H9 (cell line): ENCODE results near the gene GAMT. TPM values are rescaled to one million over a fixed set of nuclear protein-coding genes. Genes with fewer than 3 reads are reported as not detected.
A peak's percentile ranks its signal among the peaks of the same experiment; 100 is the strongest.

Experiments used
- DNase-seq: peaks from one replicate; pipeline ENCODE4 v3.0.0-alpha.2; 2017
- H2AFZ ChIP-seq: one replicate; pipeline ENCODE4 v1.6.1; 2013; ENCODE audit warnings: mild to moderate bottlenecking, low read length, control low read depth, moderate library complexity
- H2AK5ac ChIP-seq: 2 replicates; pipeline ENCODE4 v1.6.1; 2013; ENCODE audit warnings: low read length, control low read depth, mixed read lengths; ENCODE audit not compliant: insufficient read length
- H2BK120ac ChIP-seq: one replicate; pipeline ENCODE4 v1.6.1; 2013; ENCODE audit warnings: low read depth, mild to moderate bottlenecking, low read length, control low read depth, inconsistent platforms; ENCODE audit not compliant: poor library complexity, severe bottlenecking
- H2BK12ac ChIP-seq: 2 replicates; pipeline ENCODE4 v1.6.1; 2013; ENCODE audit warnings: low read length, control low read depth, mixed read lengths, low read depth; ENCODE audit not compliant: insufficient read length
- H2BK15ac ChIP-seq: 2 replicates; pipeline ENCODE4 v1.6.1; 2013; ENCODE audit warnings: low read depth, low read length, control low read depth
- H2BK20ac ChIP-seq: one replicate; pipeline ENCODE4 v1.6.1; 2013; ENCODE audit warnings: low read depth, mild to moderate bottlenecking, low read length, control low read depth, inconsistent platforms; ENCODE audit not compliant: poor library complexity, severe bottlenecking
- H2BK5ac ChIP-seq: 2 replicates; pipeline ENCODE4 v1.6.1; 2013; ENCODE audit warnings: low read length, control low read depth, mixed read lengths; ENCODE audit not compliant: insufficient read length
- H3K14ac ChIP-seq: 2 replicates; pipeline ENCODE4 v1.6.1; 2013; ENCODE audit warnings: low read length, control low read depth; ENCODE audit not compliant: insufficient read depth
- H3K18ac ChIP-seq: 2 replicates; pipeline ENCODE4 v1.6.1; 2013; ENCODE audit warnings: low read depth, mild to moderate bottlenecking, mixed read lengths, low read length, control low read depth; ENCODE audit not compliant: insufficient read length
- H3K23ac ChIP-seq: 2 replicates; pipeline ENCODE4 v1.6.1; 2013; ENCODE audit warnings: low read length, control low read depth, mixed read lengths, low read depth; ENCODE audit not compliant: insufficient read length
- H3K23me2 ChIP-seq: 2 replicates; pipeline ENCODE4 v1.6.1; 2013; ENCODE audit warnings: low read depth, mild to moderate bottlenecking, mixed read lengths, low read length, control low read depth; ENCODE audit not compliant: insufficient read length, poor library complexity, severe bottlenecking
- H3K27ac ChIP-seq: 2 replicates; pipeline ENCODE4 v1.5.1; 2013; ENCODE audit warnings: low read length, control low read depth, mixed read lengths, low read depth; ENCODE audit not compliant: insufficient read length
- H3K27me3 ChIP-seq: 2 replicates; pipeline ENCODE4 v1.6.1; 2013; ENCODE audit warnings: low read length, control low read depth, inconsistent platforms; ENCODE audit not compliant: insufficient read depth
- H3K4ac ChIP-seq: 2 replicates; pipeline ENCODE4 v1.6.1; 2013; ENCODE audit warnings: low read depth, mild to moderate bottlenecking, control low read depth, inconsistent platforms, low read length, moderate library complexity
- H3K4me1 ChIP-seq: 2 replicates; pipeline ENCODE4 v1.6.1; 2013; ENCODE audit warnings: low read length, control low read depth, inconsistent platforms; ENCODE audit not compliant: insufficient read depth
- H3K4me2 ChIP-seq: 2 replicates; pipeline ENCODE4 v1.6.1; 2013; ENCODE audit warnings: low read length, control low read depth, mixed read lengths; ENCODE audit not compliant: insufficient read length, insufficient read depth
- H3K56ac ChIP-seq: 2 replicates; pipeline ENCODE4 v1.6.1; 2013; ENCODE audit warnings: low read depth, mild to moderate bottlenecking, mixed read lengths, low read length, control low read depth; ENCODE audit not compliant: insufficient read length
- H3K79me1 ChIP-seq: 2 replicates; pipeline ENCODE4 v1.6.1; 2013; ENCODE audit warnings: low read depth, mild to moderate bottlenecking, moderate library complexity, low read length, control low read depth, inconsistent platforms; ENCODE audit not compliant: insufficient read depth, poor library complexity, severe bottlenecking
- H3K79me2 ChIP-seq: 2 replicates; pipeline ENCODE4 v1.6.1; 2013; ENCODE audit warnings: low read length, control low read depth, inconsistent platforms; ENCODE audit not compliant: insufficient read depth
- H3K9ac ChIP-seq: 2 replicates; pipeline ENCODE4 v1.6.1; 2013; ENCODE audit warnings: low read length, control low read depth, mixed read lengths; ENCODE audit not compliant: insufficient read length; ENCODE audit errors: extremely low read depth
- H3K9me3 ChIP-seq: one replicate; pipeline ENCODE4 v1.6.1; 2013; ENCODE audit warnings: low read depth, low read length, inconsistent platforms; ENCODE audit not compliant: control insufficient read depth
- H3T11ph ChIP-seq: one replicate; pipeline ENCODE4 v1.6.1; 2013; ENCODE audit warnings: mild to moderate bottlenecking, low read length, control low read depth, inconsistent platforms
- H4K20me1 ChIP-seq: one replicate; pipeline ENCODE4 v1.6.1; 2013; ENCODE audit not compliant: control insufficient read depth, insufficient read length, insufficient read depth
- H4K5ac ChIP-seq: 2 replicates; pipeline ENCODE4 v1.6.1; 2013; ENCODE audit warnings: low read depth, mild to moderate bottlenecking, mixed read lengths, low read length, control low read depth; ENCODE audit not compliant: insufficient read length
- H4K8ac ChIP-seq: replicated peaks from 2 replicates; pipeline ENCODE4 v1.6.1; 2013; ENCODE audit warnings: low read length, control low read depth, mixed read lengths, low read depth; ENCODE audit not compliant: insufficient read length
- H4K91ac ChIP-seq: 2 replicates; pipeline ENCODE4 v1.6.1; 2013; ENCODE audit warnings: low read depth, mild to moderate bottlenecking, moderate library complexity, mixed read lengths, low read length, control low read depth; ENCODE audit not compliant: insufficient read length
- H3K27ac Mint-ChIP-seq, 3 experiments: 2 replicates in 2 of 3; 3 replicates in 1 of 3; pipeline ENCODE4 v1.8.0; 2020 to 2021; ENCODE audit warnings: mixed read lengths in 3 of 3, mild to moderate bottlenecking in 1 of 3, moderate library complexity in 1 of 3
- H3K27me3 Mint-ChIP-seq: 2 replicates; pipeline ENCODE4 v1.8.0; 2021; ENCODE audit warnings: low read depth, mild to moderate bottlenecking, moderate library complexity, mixed read lengths
- H3K36me3 Mint-ChIP-seq, 3 experiments: 2 replicates in 2 of 3; 3 replicates in 1 of 3; pipeline ENCODE4 v1.8.0; 2020 to 2021; ENCODE audit warnings: low read depth in 3 of 3, mixed read lengths in 3 of 3; ENCODE audit not compliant: insufficient read depth in 1 of 3
- H3K4me1 Mint-ChIP-seq, 2 experiments: 2 replicates each; pipeline ENCODE4 v1.8.0; 2020; ENCODE audit warnings: mixed read lengths in 2 of 2
- H3K4me3 Mint-ChIP-seq, 2 experiments: 2 replicates in 1 of 2; 3 replicates in 1 of 2; pipeline ENCODE4 v1.8.0; 2020 to 2021; ENCODE audit warnings: mild to moderate bottlenecking in 2 of 2, mixed read lengths in 2 of 2, moderate library complexity in 1 of 2
- H3K9me3 Mint-ChIP-seq, 2 experiments: 2 replicates in 1 of 2; 3 replicates in 1 of 2; pipeline ENCODE4 v1.8.0; 2020; ENCODE audit warnings: mild to moderate bottlenecking in 2 of 2, mixed read lengths in 2 of 2, moderate library complexity in 1 of 2
- CTCF ChIP-seq: fragments of 200-600 bp; sonication (generic); conservative IDR thresholded peaks from 3 replicates; pipeline ENCODE4 v1.8.0; 2021; ENCODE audit warnings: antibody characterized with exemption, mild to moderate bottlenecking
- WGBS: extraction: QIAGEN DNeasy Blood & Tissue Kit; methylation state at CpG from one replicate; pipeline ENCODE4 v1.1.7; 2013; ENCODE audit warnings: missing lambda C conversion rate, low lambda C conversion rate, mixed read lengths; ENCODE audit not compliant: insufficient read length; ENCODE audit errors: extremely low coverage; 5-methylcytosine and 5-hydroxymethylcytosine counted together
- total RNA-seq: library from RNA; stranded (reverse); gene quantifications from 2 replicates; pipeline ENCODE4 v1.2.1, GENCODE V29; 2021

GAMT gene
- total RNA-seq, 1 experiment from 2014 or later: 26.6 TPM

DNA sequence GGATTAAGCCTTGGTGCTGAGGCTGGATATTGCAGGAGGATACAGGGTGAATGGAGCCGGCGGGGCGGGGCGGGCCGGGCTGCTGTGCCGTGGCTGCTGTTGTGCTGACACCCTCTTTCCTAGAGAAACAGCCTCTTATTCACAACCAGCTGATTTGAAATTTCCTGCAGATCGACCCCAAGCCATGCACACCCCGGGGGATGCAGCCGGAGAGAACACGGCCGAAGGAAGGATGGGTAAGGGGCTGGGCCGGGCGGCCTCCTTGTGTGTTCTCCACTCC lies 17.1 kb upstream of the GAMT start:
- H2AFZ ChIP-seq: no peak overlapping the region

More for the DNA sequence above, 17.1 kb upstream of the GAMT start:
- Histone ChIP-seq H4K91ac (no peak overlapping the region), H4K5ac (no peak overlapping the region), H2BK12ac (no peak overlapping the region), H3T11ph (no peak overlapping the region), H3K4ac (no peak overlapping the region), H2BK15ac (no peak overlapping the region), H2AK5ac (no peak overlapping the region), H2BK120ac (no peak overlapping the region), H2BK5ac (no peak overlapping the region), H3K27ac (no peak overlapping the region), H3K4me2 (no peak overlapping the region), H3K56ac (no peak overlapping the region), H3K14ac (no peak overlapping the region), H3K23ac (no peak overlapping the region), H3K9ac (no peak overlapping the region), H3K27me3 (no peaks in the 10 kb centered on the region), H4K20me1 (peaks cover 2% of the 10 kb centered on the region), H3K18ac (no peak overlapping the region), H3K9me3 (no peaks in the 10 kb centered on the region), H3K79me1 (peaks cover 10% of the 10 kb centered on the region), H3K23me2 (peaks cover under 1% of the 10 kb centered on the region), H3K4me1 (no peaks in the 10 kb centered on the region; the same call in 1 of the 2 replicates), H3K79me2 (peaks cover 38% of the 10 kb centered on the region; the same call in 1 of the 2 replicates), H4K8ac (no peak overlapping the region), H2BK20ac (no peak overlapping the region)
- Mint-ChIP-seq H3K27ac (peak overlapping the region; percentile 18 to 94 (median 34); a peak in 4 of 7 replicates), H3K4me1 (peaks cover 30 to 45% of the 10 kb centered on the region in 2 experiments), H3K4me3 (peak overlapping the region in 1 of 2 experiments; percentile 52; a peak in 2 of 5 replicates), H3K36me3 (peaks cover 25 to 77% (median 59%) of the 10 kb centered on the region in 3 experiments), H3K27me3 (no peaks in the 10 kb centered on the region), H3K9me3 (peaks cover 0 to 2% of the 10 kb centered on the region in 2 experiments; a peak in 1 of 5 replicates)
- WGBS: no CpG with 5 or more reads among the region's 13 CpGs
- no peak for TF ChIP-seq CTCF
- DNase-seq: no peak
